GM21447 (cell line): Measurements from ENCODE around the gene SLC19A1.

ENCODE experiments used
- ATAC-seq: cut with Tn5 transposase; IDR thresholded peaks from one replicate; pipeline ENCODE4 v1.9.1; 2021; ENCODE audit not compliant: unreplicated experiment

Gene SLC19A1

DNA sequence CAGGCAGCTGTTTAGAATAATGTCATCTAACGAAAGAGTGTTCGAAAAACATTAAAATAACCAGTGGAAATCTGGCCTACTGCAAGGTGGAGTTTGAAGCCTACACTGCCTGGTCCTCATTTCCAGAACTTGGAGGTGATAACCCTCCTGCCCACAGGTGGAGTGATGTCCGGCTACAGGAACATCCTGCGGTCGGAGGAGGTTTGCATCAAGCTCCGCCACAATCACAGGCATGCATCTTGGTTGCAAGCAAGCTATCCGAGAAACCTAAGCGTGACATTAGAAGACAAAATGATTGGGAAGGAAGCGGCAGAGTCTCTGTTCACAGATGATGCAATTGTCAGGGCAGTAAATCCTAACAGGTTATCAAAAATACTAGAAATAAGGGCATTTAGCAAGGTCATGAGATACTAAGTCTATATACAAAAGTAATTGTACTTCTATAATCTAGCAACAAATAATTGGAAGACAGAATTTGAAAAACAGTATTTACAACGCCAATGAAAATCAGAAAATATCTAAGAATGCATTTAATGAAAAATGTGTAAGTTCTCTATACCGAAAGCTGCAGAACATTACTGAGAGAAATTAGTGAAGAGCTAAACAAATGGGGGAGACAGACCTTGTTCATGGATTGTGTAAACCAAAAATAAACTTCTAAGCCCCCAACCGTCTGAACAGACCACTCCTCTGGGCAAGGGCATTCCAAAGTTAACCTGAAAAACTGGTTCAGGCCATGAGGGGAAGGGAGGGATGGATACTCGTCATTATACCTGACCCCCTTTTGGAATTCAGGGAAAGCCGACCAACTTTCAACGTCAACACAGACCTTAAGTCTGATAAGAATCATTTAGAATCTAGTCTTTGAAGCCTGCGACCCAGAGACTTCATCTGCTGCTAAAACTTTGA lies 4.7 kb upstream of the SLC19A1 start:
- ATAC-seq: no peak

DNA sequence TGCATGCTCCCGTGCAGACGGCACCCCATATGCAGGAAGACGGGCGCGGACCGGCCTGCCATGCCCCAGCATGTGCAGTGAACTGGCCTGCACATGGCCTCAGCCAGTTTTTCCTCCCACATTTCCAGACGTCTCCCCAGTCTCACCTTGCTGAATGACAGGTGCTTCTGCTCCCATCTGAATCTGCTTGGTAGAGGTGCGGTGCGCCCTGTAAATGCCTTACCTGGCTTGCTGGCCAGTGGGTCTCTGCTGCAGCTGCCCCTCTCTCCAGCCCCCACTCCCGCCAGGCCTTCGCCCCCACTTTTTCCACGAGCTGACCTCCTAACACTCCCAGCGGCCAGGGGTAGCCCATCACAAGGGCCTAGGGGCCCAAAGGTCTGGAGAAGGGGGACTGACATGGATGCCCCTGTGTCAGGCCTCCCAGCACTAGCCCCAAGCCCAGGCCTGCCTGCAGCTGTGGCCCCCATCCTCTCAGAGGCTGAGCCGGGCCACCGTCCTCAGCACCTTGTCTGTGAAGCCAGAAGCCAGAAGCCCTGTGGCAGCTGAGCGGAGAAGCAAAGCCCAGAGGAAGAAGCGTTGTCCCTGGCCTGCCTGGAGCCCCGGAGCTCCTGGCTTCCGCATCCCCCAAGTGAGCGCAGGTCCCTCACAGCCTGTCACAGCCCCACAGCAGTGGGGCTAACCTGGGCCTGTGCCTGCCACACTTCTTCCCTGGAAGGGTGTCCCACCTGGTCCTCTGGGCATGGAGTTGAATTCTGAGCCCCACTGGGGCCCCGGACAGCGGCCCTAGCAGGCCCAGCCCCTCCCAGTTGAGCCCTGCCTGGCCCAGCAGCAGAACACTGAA lies 3.7 kb upstream of the SLC19A1 start:
- ATAC-seq: no peak

DNA sequence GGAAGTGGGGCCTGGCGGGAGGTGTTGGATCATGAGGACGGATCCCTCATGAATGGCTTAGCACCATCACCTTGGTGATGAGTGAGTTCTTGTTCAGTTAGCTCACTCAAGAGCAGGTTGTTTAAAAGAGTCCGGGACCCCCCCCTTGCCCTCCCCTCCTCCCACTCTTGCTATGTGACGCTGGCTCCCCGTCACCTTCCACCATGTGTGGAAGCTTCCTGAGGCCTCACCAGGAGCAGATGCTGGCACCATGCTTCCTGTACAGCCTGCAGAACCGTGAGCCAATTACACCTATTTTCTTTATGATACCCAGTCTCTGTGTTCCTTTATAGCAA lies 3.0 kb upstream of the SLC19A1 start:
- no peak for ATAC-seq

DNA sequence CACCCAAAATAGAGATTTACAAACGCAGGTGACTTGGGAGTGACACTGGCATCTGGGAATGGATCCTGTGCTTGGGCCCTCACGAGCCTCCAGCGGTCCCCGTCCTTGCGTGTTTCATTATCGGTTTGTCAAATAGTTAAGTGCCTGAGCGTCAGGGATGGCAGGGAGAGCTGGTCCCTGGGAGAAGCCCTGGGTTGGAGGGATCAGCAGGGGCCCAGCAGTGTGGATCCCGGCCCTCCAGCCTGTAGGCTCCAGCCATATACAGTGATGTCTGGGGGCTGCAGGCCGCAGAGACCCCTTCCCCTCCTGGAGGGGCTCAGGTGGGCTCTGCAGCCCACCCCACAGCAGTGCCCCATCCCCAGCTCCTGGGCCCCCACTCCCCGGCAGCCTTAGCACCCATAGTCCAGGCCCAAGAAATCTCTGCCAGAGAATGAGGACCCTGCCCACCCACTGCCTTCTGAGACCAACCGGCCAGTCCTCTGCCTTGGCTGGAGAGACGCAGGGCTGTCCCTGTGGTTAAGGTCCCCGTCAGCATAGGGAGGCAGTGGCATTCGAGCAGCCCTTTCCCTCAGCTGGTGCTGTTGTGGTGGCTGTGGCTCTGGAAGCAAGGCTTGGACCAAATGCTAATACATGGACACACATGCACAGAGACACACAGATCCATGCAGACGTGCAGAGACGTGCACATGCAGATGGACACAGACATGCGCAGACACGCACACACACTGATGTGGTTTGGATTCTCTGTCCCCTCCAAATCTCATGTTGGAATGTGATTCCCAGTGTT lies 2.4 kb upstream of the SLC19A1 start:
- no peak for ATAC-seq

DNA sequence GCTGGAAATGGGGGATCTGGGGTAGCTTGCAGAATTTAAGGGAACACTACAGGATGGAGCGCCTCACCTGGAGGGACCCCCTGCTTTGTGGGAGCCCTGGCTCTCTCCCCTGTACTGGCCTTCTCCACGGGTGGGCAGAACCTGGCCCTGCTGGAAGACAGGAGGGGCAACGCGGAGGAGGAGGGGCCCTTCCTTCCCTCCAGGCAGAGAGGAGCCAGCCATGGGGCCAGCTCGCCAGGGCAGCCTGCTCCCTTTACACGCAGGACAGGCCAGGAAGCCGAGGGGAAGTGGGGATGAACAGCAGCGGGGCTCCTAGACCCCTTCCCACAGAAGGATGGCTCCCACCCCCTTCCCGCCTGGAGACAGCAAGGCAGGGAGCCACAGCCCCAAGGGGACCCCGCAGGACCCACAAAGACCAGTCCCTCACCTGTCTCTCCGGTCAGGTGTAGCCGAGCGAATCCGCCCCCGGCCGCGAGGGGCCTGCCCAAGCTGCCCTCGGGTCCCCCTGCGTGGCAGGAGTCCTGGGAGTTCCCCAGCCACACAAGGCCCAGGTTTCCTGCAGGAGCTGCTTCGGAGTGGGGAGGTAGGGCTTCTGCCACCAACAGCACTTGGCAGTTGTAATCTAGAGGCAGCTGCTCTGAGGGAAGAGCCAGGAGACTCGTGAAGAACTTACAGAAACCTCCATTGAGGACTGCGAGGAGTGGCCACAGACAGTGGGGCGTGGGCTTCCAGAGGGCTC lies 1.6 kb upstream of the SLC19A1 start:
- ATAC-seq: no peak

DNA sequence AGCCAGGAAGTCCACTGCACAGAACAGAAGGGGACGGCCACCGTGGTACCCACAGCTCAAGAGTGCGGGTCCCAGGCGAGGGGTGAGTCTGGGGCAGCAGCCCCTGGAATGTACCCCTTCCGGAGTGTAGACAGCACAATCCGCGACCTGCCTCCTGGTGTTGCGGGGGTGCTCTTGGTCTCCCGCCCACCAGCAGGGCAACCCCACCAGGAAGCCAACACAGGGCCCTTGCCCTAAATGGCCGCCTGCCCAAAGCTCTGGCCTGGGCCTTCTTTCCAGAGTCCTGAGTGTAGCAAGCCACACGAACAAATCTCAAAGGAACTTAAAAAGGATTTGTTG lies 1.1 kb upstream of the SLC19A1 start:
- no peak for ATAC-seq

DNA sequence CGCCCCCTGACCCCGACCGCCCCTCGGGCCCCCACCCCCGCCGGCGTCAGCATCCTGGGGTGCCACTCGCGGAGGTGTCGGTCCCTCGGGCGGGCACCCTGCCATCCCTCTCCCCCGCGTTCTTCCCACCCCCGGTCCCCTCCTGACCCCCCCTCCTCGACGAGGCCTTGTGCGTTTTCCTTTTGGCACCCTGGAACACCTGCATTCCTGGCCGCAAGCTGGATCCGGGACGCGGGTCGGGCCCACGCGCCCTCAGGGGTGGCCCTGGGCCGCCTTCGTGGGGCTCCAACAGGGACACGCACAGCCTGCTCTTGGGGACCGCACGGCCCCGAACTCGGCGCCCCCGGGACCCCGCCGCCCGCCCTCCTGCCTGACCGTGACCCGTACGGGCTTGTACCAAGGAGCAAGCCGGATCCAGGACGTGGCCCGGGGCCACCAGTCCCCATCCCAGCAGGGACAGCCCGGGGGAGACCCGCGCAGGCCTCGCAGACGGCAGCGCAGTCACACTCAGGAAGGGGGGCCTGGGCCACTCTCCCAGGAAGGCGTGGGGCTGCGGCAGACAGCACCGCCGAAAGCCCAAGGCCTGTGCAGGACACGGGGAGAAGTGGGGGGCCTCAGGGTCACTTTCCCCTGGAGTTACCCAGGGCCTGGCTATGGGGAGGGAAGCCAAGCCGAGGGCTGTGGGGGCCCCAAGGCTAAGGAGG lies 579 bp upstream of the SLC19A1 start:
- ATAC-seq: peak; percentile 5

DNA sequence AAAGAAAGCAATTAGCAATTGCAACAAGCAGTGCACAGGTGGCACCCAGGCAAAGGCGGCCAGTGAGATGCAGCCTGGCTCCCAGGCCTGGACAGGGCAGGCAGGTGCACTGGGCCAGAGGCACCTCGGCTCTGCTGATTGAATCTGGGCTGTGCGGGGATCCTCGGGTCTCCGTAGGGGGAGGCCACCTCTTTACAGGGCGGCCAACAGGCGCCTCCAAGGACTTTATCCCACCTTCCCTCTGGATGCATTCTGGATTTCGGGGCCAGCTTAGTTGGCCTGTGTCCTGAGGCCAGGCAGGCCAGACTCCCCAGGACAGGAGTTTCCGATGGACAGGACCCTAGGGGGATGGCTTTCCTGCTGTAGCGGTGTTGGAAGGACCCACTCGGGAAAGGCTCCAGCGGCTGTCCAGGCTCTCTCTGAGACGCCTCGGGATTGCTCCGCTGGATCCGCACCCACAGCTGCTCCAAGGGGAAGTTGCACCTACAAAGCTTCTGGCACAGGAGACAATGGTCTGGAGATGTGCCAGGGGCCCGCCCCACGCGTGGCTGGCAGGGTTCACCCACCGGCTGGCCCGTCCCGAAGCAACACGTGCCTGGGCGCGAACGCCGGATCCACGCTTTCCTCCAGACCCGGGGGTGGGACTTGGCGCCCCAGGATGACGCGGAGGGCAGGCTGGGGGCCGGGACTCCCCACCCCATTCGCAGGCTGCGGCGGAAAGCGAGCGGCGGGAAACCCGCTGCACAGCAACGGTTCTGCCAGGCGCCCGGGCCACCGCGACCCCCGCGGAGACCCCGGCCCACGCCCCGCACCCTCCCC lies 810 bp downstream of the SLC19A1 start:
- ATAC-seq: peak; percentile 55

DNA sequence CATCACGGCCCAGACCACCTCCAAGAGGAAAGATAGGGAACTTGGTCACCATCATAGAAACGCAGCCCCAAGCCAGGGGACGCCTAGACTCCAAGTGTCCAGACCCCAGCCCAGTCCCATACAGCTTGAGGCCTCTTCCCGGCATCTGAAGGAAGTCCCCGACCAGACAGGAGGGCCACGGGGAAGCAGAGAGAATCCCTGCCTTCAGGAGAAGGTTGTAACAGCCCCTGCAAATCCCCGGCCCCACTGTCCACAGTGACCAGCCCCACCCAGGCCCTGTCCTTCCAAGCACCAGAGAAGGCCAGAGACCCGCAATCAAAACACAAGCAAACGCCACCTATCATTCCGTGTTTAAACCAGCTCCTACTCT lies 1.7 kb downstream of the SLC19A1 start:
- no peak for ATAC-seq

DNA sequence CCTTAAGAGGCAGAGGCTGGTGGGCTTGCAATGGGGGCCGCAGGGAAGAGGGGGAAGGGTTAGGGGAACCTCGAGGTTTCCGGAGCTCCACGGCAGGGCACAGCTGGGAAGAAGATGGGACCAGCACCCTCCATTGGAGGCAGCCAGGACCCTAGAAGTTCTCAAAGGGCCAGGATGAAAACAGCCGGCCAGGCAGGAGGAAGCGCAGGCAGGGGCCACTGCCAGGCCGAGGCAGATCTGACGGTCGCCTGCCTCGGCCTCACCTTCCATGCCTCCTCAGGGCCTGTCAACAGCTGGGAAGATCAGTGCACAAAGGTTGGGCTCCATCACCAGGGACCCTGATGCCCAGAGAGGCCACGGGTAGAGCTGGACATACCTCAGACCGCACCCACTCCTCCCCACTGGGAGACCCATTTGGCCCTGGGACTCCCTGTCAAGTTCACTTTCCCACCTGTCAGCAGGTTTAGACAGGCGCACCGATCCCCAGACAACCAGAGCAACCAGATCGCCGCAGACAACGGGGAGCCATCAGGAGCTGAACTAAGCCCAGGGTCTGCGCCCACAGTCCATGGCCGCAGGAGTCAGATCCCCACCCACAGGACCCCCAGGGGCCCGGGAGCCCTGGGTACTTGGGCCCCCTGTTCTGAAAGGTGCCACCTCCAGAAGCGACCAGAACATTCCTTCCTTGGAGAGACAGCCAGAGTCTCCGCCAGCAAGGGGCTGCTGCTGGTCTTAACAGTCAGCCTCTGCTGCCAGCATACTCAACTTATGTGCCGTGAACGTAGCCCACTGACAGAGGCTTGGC lies 2.2 kb downstream of the SLC19A1 start:
- no peak for ATAC-seq

DNA sequence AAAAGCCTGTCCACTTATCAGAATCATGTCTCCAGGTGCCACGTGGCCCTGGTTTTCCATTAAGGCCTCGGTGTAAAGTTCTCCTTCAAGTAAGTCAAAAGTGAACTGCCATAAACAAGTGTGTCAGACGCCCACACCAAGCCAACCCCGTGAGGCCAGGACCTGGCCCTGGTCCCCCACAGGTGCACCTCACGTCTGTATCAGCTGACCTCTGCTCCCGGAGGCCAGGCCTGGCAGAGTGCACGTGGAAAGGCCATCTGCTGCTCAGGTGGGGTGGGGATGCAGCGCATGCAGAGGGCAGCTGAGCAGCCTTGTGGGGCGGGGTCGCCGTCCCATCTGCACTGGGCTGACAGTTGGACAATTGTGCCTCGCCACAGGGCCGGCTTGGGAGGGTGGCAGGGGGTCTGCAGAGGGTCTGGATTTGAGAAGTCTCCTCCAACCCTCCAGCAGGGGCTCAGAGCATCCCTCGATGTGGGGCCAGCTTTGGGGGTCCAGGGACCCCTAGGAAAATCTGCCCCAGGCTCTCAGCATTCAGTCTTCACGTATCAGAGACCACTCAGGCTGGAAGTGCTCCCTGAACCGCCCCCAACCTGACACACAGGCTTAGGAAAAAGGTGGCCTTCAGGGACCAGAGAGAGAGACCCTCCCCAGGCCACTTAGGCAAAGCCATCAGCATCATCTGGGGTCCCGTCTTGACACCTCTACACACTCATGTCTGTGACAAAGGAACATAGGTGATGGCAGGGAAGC lies 3.0 kb downstream of the SLC19A1 start:
- ATAC-seq: no peak

DNA sequence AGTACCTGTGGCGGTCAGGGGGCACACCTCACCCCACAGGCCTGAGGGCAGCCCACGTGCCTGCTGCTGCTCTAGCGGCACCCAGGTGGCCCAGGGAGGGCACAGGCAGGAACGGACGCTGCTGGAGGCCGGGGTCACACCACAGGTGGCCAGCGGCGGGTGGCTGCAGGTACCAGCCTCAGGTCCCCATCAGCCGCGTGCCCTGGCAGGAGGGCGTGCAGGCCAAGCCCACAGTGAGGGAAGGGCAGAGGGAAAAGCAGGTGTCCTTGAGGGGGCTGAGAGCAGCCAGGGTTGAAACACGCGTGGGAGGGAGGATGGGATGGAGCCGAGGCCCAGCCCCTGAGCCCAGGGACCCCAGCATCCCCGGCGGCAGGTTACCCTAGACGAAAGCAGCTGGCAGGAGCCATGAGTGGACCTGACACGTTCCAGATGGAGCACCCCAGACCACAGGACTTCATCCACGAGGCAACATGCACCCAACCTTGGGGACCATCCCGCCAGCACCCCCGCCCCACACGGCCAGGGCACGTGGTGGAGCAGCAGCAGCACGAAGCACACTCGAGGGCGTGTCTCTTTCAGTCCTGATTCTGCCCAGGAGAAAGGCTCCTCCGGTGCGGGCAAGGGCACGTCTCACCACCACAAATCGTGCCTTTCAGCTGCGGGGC lies 3.7 kb downstream of the SLC19A1 start:
- no peak for ATAC-seq

DNA sequence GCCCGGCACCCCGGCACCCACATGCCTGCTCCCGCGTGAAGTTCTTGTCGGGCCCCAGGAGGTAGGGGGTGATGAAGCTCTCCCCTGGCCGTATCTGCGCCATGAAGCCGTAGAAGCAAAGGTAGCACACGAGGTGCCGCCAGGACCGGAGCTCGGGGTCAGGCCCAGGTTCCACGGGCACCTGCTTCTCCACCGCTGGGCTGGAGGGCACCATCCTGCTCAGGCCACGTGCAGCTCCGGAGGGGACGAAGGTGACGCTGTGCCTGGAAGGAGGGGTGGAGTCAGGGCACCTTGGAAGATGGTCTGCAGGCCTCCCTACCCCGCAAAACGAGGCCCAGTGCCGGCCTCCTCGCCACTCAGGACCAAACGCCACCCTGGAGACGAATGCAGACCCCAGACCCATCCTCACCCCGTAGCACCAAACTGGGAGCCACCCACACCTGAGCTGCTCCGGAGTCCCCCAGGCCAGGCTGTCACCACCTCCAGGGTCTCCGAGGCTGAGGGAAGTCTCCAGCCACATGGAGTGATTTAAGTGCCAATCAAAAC lies 4.4 kb downstream of the SLC19A1 start:
- ATAC-seq: no peak

DNA sequence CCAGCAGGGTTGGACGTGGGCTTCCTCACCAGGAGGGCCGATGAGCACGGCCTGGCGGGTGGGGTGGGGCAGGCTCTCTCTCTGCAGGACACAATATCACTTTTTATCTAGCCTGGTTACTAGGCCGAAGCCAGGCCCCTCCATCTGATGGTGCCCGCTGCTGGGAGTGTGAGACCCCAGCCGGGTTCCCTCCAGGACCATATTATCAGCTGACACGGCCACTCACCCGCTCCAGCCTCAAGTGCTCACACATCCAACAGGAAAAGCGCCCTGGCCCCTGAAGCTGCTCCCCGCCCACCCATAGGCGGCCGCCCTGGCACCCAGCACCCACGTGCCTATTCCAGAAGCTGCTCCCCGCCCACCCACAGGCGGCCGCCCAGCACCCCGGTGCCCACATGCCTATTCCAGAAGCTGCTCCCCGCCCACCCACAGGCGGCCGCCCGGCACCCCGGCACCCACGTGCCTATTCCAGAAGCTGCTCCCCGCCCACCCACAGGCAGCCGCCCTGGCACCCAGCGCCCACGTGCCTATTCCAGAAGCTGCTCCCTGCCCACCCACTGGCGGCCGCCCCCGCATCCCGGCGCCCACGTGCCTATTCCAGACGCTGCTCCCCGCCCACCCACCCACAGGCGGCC lies 5.0 kb downstream of the SLC19A1 start:
- no peak for ATAC-seq

DNA sequence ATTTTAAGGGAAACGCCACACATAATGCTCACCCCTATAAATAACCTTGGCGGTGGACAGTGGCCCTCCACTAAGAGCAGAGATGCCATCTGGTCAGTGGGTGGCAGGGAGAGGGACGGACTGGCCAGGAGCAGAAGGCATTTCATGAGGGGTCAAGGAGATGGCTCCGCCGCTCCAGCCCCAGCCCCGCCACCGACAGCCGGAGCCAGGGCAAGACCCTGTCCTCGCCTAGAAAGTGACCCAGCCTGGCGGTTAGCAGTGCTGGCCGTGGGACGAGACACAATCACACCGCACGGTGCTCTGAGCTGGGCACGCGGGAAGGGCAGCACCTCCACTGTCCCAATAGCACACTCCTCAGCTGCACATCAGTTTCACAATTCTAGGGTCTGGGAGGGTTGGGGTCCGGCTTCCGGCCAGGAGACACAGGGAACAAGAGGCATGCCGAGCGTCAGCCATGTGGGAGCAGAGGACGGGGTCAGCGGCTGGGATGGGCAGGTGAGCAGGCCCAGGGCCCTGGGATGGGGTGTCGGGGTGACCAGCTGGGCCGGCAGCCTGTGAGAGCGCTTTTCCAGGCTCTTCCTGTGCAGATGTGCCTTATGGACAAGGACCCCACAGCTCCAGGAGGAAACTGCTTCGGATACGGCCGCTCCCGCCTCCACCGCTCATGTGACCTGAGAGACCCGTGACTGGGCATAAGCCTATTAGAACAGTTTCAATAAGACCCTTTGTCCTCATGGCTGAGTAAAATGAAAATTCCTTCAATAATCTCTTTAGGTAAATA lies 5.7 kb downstream of the SLC19A1 start:
- no peak for ATAC-seq
